Stimulated activated CD4-positive, alpha-beta T cell treated with anti-CD3 and anti-CD28 coated beads, Interleukin-1b, Interleukin-23, amount 100 ng/mL, for 4 hours (primary cell): ENCODE measurements around the gene TFRC.
"Not testable (repeated sequence)": the region's sequence is repeated elsewhere in the genome, so short reads cannot be mapped to it uniquely, and the experiment has no call there.

Experiments used
- DNase-seq, 2 donors: peaks; one replicate each; pipeline ENCODE4 v3.0.0-alpha.2; 2020; ENCODE audit warnings: low read depth in 2 of 2

Gene TFRC

GRCh38 chr3:196004359-196005052 is 77.4 kb downstream of the TFRC start:
- DNase-seq, result not testable (repeated sequence)

GRCh38 chr3:196003611-196004010 is 78.3 kb downstream of the TFRC start:
- no peak for DNase-seq

- not testable (repeated sequence) for DNase-seq
Observed at GRCh38 chr3:196002721-196003120, 79.2 kb downstream of the TFRC start.

DNA sequence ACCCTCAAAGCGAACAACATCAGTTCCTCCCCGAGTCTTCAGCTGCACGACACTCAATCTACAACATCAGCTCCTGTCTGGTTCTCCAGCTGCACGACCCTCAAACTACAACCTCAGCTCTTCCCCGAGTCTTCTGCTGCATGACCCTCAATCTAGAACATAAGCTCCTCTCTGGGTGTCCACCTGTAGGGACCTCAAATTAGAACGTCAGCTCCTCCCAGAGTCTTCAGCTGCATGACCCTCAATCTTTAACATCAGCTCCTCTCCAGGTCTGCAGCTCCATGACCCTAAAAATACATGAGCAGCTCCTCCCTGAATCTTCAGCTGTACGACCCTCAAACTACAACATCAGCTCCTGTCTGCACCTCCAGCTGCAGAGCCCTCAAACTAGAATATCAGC is 80.7 kb downstream of the TFRC start:
- DNase-seq, result not testable (repeated sequence)

GRCh38 chr3:196000360-196000950 is 81.4 kb downstream of the TFRC start:
- DNase-seq, result not testable (repeated sequence)

- DNase-seq, result no peak
Observed at GRCh38 chr3:195999896-196000295, 82.0 kb downstream of the TFRC start.
